Cardiac muscle cell (in vitro differentiated cells and primary cell): ENCODE measurements around the gene SLC15A5. TPM values are rescaled to one million over a fixed set of nuclear protein-coding genes. Genes with fewer than 3 reads are reported as not detected.

Experiments
- DNase-seq, 2 donors: peaks; one replicate each; pipeline versions ENCODE4 v3.0.0 to v3.0.0-alpha.2; 2010 to 2017; ENCODE audit warnings: low read depth in 1 of 2, low spot score in 1 of 2
- H3K27ac ChIP-seq: fragments of 200-600 bp; sonication (generic); 2 replicates; pipeline ENCODE4 v1.5.1; 2016
- H3K27me3 ChIP-seq: fragments of 200-600 bp; sonication (generic); 2 replicates; pipeline ENCODE4 v1.6.0; 2016; ENCODE audit warnings: control low read depth
- H3K36me3 ChIP-seq: fragments of 200-600 bp; sonication (generic); 2 replicates; pipeline ENCODE4 v1.5.1; 2016; ENCODE audit warnings: control low read depth
- H3K4me1 ChIP-seq: fragments of 200-600 bp; sonication (generic); 2 replicates; pipeline ENCODE4 v1.8.1; 2017; ENCODE audit warnings: low read depth, mild to moderate bottlenecking, mixed run types
- H3K4me3 ChIP-seq: fragments of 200-600 bp; sonication (generic); 2 replicates; pipeline ENCODE4 v1.5.1; 2016; ENCODE audit warnings: mild to moderate bottlenecking
- H3K9me3 ChIP-seq: fragments of 200-600 bp; sonication (generic); 2 replicates; pipeline ENCODE4 v1.5.1; 2017; ENCODE audit warnings: low read depth, mild to moderate bottlenecking, control low read depth
- CTCF ChIP-seq: IDR thresholded peaks from 2 replicates; pipeline ENCODE4 v1.5.1; 2012; ENCODE audit warnings: low read depth, mild to moderate bottlenecking, low read length
- polyA plus RNA-seq: library from polyadenylated mRNA; unstranded; fragments of >200 nt; fragmentation: Nextera tagmentation; extraction: Ambion mirVana; gene quantifications from 2 replicates; pipeline ENCODE4 v1.2.1, GENCODE V29; 2016
- total RNA-seq: library from RNA; depleted of rRNA; stranded (reverse); fragments of >200 nt; gene quantifications from 2 replicates; pipeline ENCODE4 v1.2.3, GENCODE V29; 2016

The SLC15A5 gene
- total and polyA plus RNA-seq, 2 experiments from 2014 or later: not detected

DNA sequence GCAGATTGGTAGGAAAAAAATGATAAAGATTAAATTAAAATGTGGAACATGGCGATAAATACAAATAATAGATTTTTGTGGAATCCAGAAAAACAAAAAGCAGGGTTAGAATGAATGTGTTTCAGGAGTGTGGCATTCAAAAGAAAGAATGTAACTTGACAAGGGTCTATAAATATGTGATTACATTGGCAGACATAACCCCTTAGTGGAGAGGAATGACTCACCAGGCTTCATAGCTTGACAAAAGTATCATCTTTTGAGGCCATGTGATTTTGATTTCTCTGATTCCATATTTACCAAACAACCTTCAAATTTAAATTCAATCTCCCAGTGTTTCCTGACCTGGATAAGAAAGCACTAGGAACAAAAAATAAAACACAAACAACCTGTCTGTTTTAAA lies 45.5 kb upstream of the SLC15A5 start:
- Histone ChIP-seq H3K4me1 (no peaks in the 10 kb centered on the region), H3K4me3 (no peak overlapping the region), H3K27me3 (no peaks in the 10 kb centered on the region), H3K27ac (no peak overlapping the region), H3K36me3 (no peaks in the 10 kb centered on the region), H3K9me3 (no peaks in the 10 kb centered on the region)
- DNase-seq: no peak
- TF ChIP-seq CTCF: no peak

DNA sequence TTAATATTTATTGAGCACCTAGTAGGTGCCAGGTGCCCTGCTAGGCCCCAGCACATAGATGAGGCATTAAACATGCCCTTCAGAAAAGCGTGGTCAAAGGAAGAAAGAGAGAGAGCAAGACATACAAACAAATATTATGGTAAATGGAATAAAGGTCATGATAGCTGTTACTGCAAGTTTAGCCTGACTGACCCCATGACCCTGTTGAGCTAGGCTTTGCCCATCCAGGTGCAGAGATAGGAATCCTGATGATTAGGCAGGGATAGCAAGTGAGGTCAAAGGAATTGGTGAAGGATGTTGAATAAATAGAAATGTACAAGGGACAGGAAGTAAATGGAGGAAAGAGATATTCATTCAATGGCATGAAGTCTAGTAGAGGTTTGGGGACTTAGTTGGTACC lies 33.4 kb upstream of the SLC15A5 start:
- TF ChIP-seq CTCF: no peak
- no peak overlapping the region for H3K27ac ChIP-seq
- no peaks in the 10 kb centered on the region for H3K27me3 ChIP-seq
- H3K9me3 ChIP-seq: no peaks in the 10 kb centered on the region
- no peaks in the 10 kb centered on the region for H3K4me1 ChIP-seq
- no peak for DNase-seq
- H3K36me3 ChIP-seq: no peaks in the 10 kb centered on the region
- H3K4me3 ChIP-seq: no peak overlapping the region

GRCh38 chr12:16307856-16308475 lies 30.5 kb upstream of the SLC15A5 start:
- no peak for DNase-seq
- no peak overlapping the region for H3K4me3 ChIP-seq
- H3K4me1 ChIP-seq: no peaks in the 10 kb centered on the region
- H3K36me3 ChIP-seq: no peaks in the 10 kb centered on the region
- no peaks in the 10 kb centered on the region for H3K9me3 ChIP-seq
- no peak overlapping the region for H3K27ac ChIP-seq
- TF ChIP-seq CTCF: no peak
- no peaks in the 10 kb centered on the region for H3K27me3 ChIP-seq

DNA sequence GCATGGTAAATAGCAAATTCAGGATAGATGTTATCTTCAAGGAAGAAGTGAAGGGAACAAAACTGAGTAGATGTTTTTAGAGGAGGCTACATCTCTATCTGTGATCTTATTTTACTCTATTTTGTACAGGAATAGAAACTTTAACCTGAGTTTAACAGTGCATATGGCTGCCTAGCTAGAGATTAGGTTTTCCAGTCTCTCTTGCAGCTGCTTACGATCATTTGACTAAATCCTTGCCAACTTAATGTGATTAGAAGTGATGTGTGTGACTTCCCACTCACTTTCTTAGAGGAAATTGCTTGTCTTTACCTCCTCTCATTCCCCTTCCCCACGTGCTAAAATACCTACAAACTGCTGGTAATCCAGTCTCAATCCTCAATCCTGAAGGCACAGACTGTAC lies 26.5 kb upstream of the SLC15A5 start:
- no peak for TF ChIP-seq CTCF
- Histone ChIP-seq H3K27me3 (no peaks in the 10 kb centered on the region), H3K9me3 (no peaks in the 10 kb centered on the region)

GRCh38 chr12:16300736-16301135 lies 23.3 kb upstream of the SLC15A5 start:
- no peak overlapping the region for H3K4me3 ChIP-seq
- H3K27ac ChIP-seq: no peak overlapping the region
- no peaks in the 10 kb centered on the region for H3K4me1 ChIP-seq
- TF ChIP-seq CTCF: no peak
- no peaks in the 10 kb centered on the region for H3K36me3 ChIP-seq
- no peaks in the 10 kb centered on the region for H3K27me3 ChIP-seq
- peak in 1 of 2 donors; percentile 62 for DNase-seq
- no peaks in the 10 kb centered on the region for H3K9me3 ChIP-seq

More for the DNA sequence above, 26.5 kb upstream of the SLC15A5 start:
- no peaks in the 10 kb centered on the region for H3K4me1 ChIP-seq
- H3K27ac ChIP-seq: no peak overlapping the region
- H3K36me3 ChIP-seq: no peaks in the 10 kb centered on the region
- H3K4me3 ChIP-seq: no peak overlapping the region
- DNase-seq: peak in 1 of 2 donors; percentile 27
